HS-5 (cell line): ENCODE results near the gene CCDC34.

Experiments
- DNase-seq: peaks from one replicate; pipeline ENCODE4 v3.0.0-alpha.2; 2012; ENCODE audit warnings: low read depth

CCDC34 gene

GRCh38 chr11:27392278-27393114 lies 29.5 kb upstream of the CCDC34 start:
- peak; percentile 46 for DNase-seq

- no peak for DNase-seq
Measured at GRCh38 chr11:27391331-27392015, 28.5 kb upstream of the CCDC34 start.

- no peak for DNase-seq
Measured at GRCh38 chr11:27390318-27391295, 27.6 kb upstream of the CCDC34 start.

- DNase-seq: no peak
Measured at GRCh38 chr11:27388869-27389268, 25.9 kb upstream of the CCDC34 start.

- DNase-seq: no peak
Measured at GRCh38 chr11:27388001-27388400, 25.0 kb upstream of the CCDC34 start.

- DNase-seq: no peak
Measured at GRCh38 chr11:27387362-27387761, 24.3 kb upstream of the CCDC34 start.

GRCh38 chr11:27386181-27386845 lies 23.3 kb upstream of the CCDC34 start:
- DNase-seq: no peak

GRCh38 chr11:27385245-27385644 lies 22.2 kb upstream of the CCDC34 start:
- peak; percentile 71 for DNase-seq

- no peak for DNase-seq
Measured at GRCh38 chr11:27384227-27384626, 21.2 kb upstream of the CCDC34 start.

- no peak for DNase-seq
Measured at GRCh38 chr11:27383645-27384044, 20.6 kb upstream of the CCDC34 start.

- no peak for DNase-seq
Measured at GRCh38 chr11:27381238-27381666, 18.2 kb upstream of the CCDC34 start.

GRCh38 chr11:27380771-27381170 lies 17.8 kb upstream of the CCDC34 start:
- DNase-seq: no peak

GRCh38 chr11:27379449-27379848 lies 16.4 kb upstream of the CCDC34 start:
- DNase-seq: no peak

GRCh38 chr11:27375370-27375769 lies 12.4 kb upstream of the CCDC34 start:
- DNase-seq: no peak

- DNase-seq: no peak
Measured at GRCh38 chr11:27373856-27374602, 11.0 kb upstream of the CCDC34 start.

- DNase-seq: no peak
Measured at GRCh38 chr11:27373392-27373791, 10.4 kb upstream of the CCDC34 start.

- no peak for DNase-seq
Measured at GRCh38 chr11:27372164-27372563, 9.1 kb upstream of the CCDC34 start.

- no peak for DNase-seq
Measured at GRCh38 chr11:27371489-27371888, 8.5 kb upstream of the CCDC34 start.

- DNase-seq: no peak
Measured at GRCh38 chr11:27370374-27370773, 7.4 kb upstream of the CCDC34 start.

GRCh38 chr11:27367881-27368280 lies 4.9 kb upstream of the CCDC34 start:
- DNase-seq: no peak

- DNase-seq: no peak
Measured at GRCh38 chr11:27363576-27364117, 632 bp upstream of the CCDC34 start.
